SK-N-SH treated with all-trans-retinoic acid at 6 μM for 48 hours (cell line): ENCODE results near the gene IL24.

Source experiments
- BACH2 ChIP-seq: fragments of 250-450 bp; sonication (Bioruptor Pico); IDR thresholded peaks from 2 replicates; pipeline ENCODE4 v1.9.0; 2021; ENCODE audit warnings: mild to moderate bottlenecking, borderline replicate concordance
- ISL1 ChIP-seq: fragments of 250-450 bp; sonication (Bioruptor Pico); IDR thresholded peaks from 2 replicates; pipeline ENCODE4 v2.1.2; 2022; ENCODE audit warnings: mild to moderate bottlenecking, moderate library complexity
- ZFP3 ChIP-seq: fragments of 250-450 bp; sonication (Bioruptor Pico); IDR thresholded peaks from 2 replicates; pipeline ENCODE4 v1.5.0; 2020; ENCODE audit warnings: mild to moderate bottlenecking, moderate library complexity

DNA sequence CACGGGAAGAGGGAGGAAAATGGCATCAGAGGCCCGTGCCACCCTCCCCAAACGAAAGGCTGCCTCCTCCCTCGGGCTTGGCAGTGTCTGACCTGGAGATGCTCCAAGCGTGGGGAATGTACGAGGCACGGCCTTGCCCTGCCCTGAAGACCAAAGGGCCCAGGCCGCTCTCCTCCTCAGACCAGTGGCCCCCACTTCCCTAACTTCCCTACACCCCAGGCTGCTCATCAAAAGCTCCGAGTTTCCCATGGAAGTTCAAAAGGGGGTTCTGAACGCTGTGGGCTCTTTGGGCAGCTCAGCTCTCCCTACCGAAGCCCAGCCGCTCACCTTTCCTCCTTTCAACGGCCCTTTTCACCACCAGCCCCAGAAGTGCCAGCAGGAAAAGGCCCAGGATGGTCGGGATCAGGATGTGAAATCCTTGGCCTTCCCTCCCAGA is 12.7 kb downstream of the IL24 start:
- TF ChIP-seq ISL1 (CRISPR knock-in tag): no peak
- TF ChIP-seq BACH2: no peak
- no peak for TF ChIP-seq ZFP3 (CRISPR knock-in tag)
